ENCODE measurements around the gene HMX1. TPM values are rescaled to one million over a fixed set of nuclear protein-coding genes. Genes with fewer than 3 reads are reported as not detected.

HMX1 gene
- total RNA-seq, 1 donor, result not detected

GRCh38 chr4:8860892-8861575 is 10.6 kb downstream of the HMX1 start:
- peaks cover 4% of the 10 kb centered on the region for H3K4me1 ChIP-seq (ENCODE audit: insufficient read depth, low read length)
- no peak overlapping the region for H3K4me3 ChIP-seq (ENCODE audit: low read length)
- peaks cover 80% of the 10 kb centered on the region for H3K27me3 ChIP-seq (ENCODE audit: insufficient read depth, low read length)
- no peaks in the 10 kb centered on the region for H3K9me3 ChIP-seq (ENCODE audit: low read depth, low read length)

GRCh38 chr4:8860096-8860891 is 11.3 kb downstream of the HMX1 start:
- Histone ChIP-seq H3K4me3 (ENCODE audit: low read length) (no peak overlapping the region), H3K4me1 (ENCODE audit: insufficient read depth, low read length) (peaks cover 4% of the 10 kb centered on the region), H3K27me3 (ENCODE audit: insufficient read depth, low read length) (peaks cover 83% of the 10 kb centered on the region), H3K9me3 (ENCODE audit: low read depth, low read length) (no peaks in the 10 kb centered on the region)

GRCh38 chr4:8859550-8860095 is 12.0 kb downstream of the HMX1 start:
- no peaks in the 10 kb centered on the region for H3K9me3 ChIP-seq (ENCODE audit: low read depth, low read length)
- peaks cover 4% of the 10 kb centered on the region for H3K4me1 ChIP-seq (ENCODE audit: insufficient read depth, low read length)
- peaks cover 81% of the 10 kb centered on the region for H3K27me3 ChIP-seq (ENCODE audit: insufficient read depth, low read length)
- no peak overlapping the region for H3K4me3 ChIP-seq (ENCODE audit: low read length)

- Histone ChIP-seq H3K4me1 (ENCODE audit: insufficient read depth, low read length) (peaks cover 4% of the 10 kb centered on the region), H3K4me3 (ENCODE audit: low read length) (no peak overlapping the region), H3K27me3 (ENCODE audit: insufficient read depth, low read length) (peaks cover 80% of the 10 kb centered on the region), H3K9me3 (ENCODE audit: low read depth, low read length) (no peaks in the 10 kb centered on the region)
These were observed 12.9 kb downstream of the HMX1 start for GRCh38 chr4:8858701-8859210.

GRCh38 chr4:8857766-8858700 is 13.6 kb downstream of the HMX1 start:
- peaks cover 73% of the 10 kb centered on the region for H3K27me3 ChIP-seq (ENCODE audit: insufficient read depth, low read length)
- H3K4me3 ChIP-seq (ENCODE audit: low read length), result no peak overlapping the region
- H3K4me1 ChIP-seq (ENCODE audit: insufficient read depth, low read length), result peaks cover 4% of the 10 kb centered on the region
- no peaks in the 10 kb centered on the region for H3K9me3 ChIP-seq (ENCODE audit: low read depth, low read length)

GRCh38 chr4:8856835-8857621 is 14.6 kb downstream of the HMX1 start:
- no peak overlapping the region for H3K4me3 ChIP-seq (ENCODE audit: low read length)
- peaks cover 4% of the 10 kb centered on the region for H3K4me1 ChIP-seq (ENCODE audit: insufficient read depth, low read length)
- peaks cover 63% of the 10 kb centered on the region for H3K27me3 ChIP-seq (ENCODE audit: insufficient read depth, low read length)
- no peaks in the 10 kb centered on the region for H3K9me3 ChIP-seq (ENCODE audit: low read depth, low read length)

GRCh38 chr4:8855818-8856245 is 15.8 kb downstream of the HMX1 start:
- H3K27me3 ChIP-seq (ENCODE audit: insufficient read depth, low read length), result peaks cover 54% of the 10 kb centered on the region
- H3K9me3 ChIP-seq (ENCODE audit: low read depth, low read length), result no peaks in the 10 kb centered on the region
- H3K4me3 ChIP-seq (ENCODE audit: low read length), result no peak overlapping the region

GRCh38 chr4:8854931-8855330 is 16.7 kb downstream of the HMX1 start:
- Histone ChIP-seq H3K4me3 (ENCODE audit: low read length) (no peak overlapping the region), H3K4me1 (ENCODE audit: insufficient read depth, low read length) (peaks cover 4% of the 10 kb centered on the region), H3K9me3 (ENCODE audit: low read depth, low read length) (no peaks in the 10 kb centered on the region), H3K27me3 (ENCODE audit: insufficient read depth, low read length) (peaks cover 48% of the 10 kb centered on the region)

More at GRCh38 chr4:8855818-8856245, 15.8 kb downstream of the HMX1 start:
- peaks cover 4% of the 10 kb centered on the region for H3K4me1 ChIP-seq (ENCODE audit: insufficient read depth, low read length)

GRCh38 chr4:8854016-8854415 is 17.6 kb downstream of the HMX1 start:
- Histone ChIP-seq H3K4me3 (ENCODE audit: low read length) (no peak overlapping the region), H3K9me3 (ENCODE audit: low read depth, low read length) (no peaks in the 10 kb centered on the region), H3K27me3 (ENCODE audit: insufficient read depth, low read length) (peaks cover 39% of the 10 kb centered on the region), H3K4me1 (ENCODE audit: insufficient read depth, low read length) (peaks cover 4% of the 10 kb centered on the region)

- Histone ChIP-seq H3K9me3 (ENCODE audit: low read depth, low read length) (no peaks in the 10 kb centered on the region), H3K4me3 (ENCODE audit: low read length) (no peak overlapping the region), H3K27me3 (ENCODE audit: insufficient read depth, low read length) (peaks cover 31% of the 10 kb centered on the region), H3K4me1 (ENCODE audit: insufficient read depth, low read length) (peaks cover 4% of the 10 kb centered on the region)
These were observed 18.4 kb downstream of the HMX1 start for GRCh38 chr4:8853249-8853648.

- H3K9me3 ChIP-seq (ENCODE audit: low read depth, low read length), result no peaks in the 10 kb centered on the region
- H3K4me1 ChIP-seq (ENCODE audit: insufficient read depth, low read length), result peaks cover 4% of the 10 kb centered on the region
- H3K4me3 ChIP-seq (ENCODE audit: low read length), result no peak overlapping the region
- H3K27me3 ChIP-seq (ENCODE audit: insufficient read depth, low read length), result peaks cover 28% of the 10 kb centered on the region
These were observed 19.4 kb downstream of the HMX1 start for GRCh38 chr4:8852118-8852704.

GRCh38 chr4:8851321-8852117 is 20.1 kb downstream of the HMX1 start:
- no peaks in the 10 kb centered on the region for H3K9me3 ChIP-seq (ENCODE audit: low read depth, low read length)

GRCh38 chr4:8850830-8851188 is 20.8 kb downstream of the HMX1 start:
- H3K4me3 ChIP-seq (ENCODE audit: low read length), result no peak overlapping the region
- no peaks in the 10 kb centered on the region for H3K4me1 ChIP-seq (ENCODE audit: insufficient read depth, low read length)
- no peaks in the 10 kb centered on the region for H3K9me3 ChIP-seq (ENCODE audit: low read depth, low read length)
- peaks cover 14% of the 10 kb centered on the region for H3K27me3 ChIP-seq (ENCODE audit: insufficient read depth, low read length)

More at GRCh38 chr4:8851321-8852117, 20.1 kb downstream of the HMX1 start:
- H3K27me3 ChIP-seq (ENCODE audit: insufficient read depth, low read length), result peaks cover 21% of the 10 kb centered on the region
- no peak overlapping the region for H3K4me3 ChIP-seq (ENCODE audit: low read length)
- H3K4me1 ChIP-seq (ENCODE audit: insufficient read depth, low read length), result no peaks in the 10 kb centered on the region
